ENCODE data around the gene BORCS5. TPM values are rescaled to one million over a fixed set of nuclear protein-coding genes. Genes with fewer than 3 reads are reported as not detected.
"Not testable (repeated sequence)": the region's sequence is repeated elsewhere in the genome, so short reads cannot be mapped to it uniquely, and the experiment has no call there.

BORCS5 gene
- total RNA-seq, 2 experiments from 2014 or later, result 25.7 to 28.4 TPM

DNA sequence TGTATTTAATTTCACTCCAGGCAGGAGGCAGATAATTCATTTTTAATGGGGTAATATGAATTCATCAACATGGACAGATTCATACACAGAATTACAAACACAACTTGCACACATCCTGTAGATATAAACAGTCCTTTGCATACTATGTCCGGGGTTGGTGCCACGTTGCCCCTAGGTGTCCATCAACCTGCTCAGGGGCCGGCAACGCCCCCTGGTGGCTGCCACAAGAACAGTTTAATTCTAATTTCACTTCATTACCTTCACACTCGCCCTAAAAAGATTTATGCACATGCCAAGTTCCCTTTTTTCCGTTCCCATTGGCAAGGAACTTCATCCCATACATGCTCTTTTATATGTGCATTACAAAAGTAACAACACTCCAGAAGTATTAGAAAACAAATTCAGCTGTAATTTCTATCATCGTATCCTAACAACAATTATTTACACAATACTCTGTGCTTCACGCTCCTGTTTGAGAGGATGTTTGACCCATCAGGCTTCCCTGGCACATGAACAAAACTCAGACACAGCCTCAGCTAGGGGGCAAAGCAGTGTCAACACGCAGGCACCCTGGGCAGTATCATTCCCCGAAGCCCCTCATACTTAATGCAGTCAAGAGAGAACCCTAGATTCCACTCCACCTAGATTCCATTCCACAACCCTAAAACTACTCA is 22.4 kb upstream of the BORCS5 start:
- H3K27ac Mint-ChIP-seq, result no peak overlapping the region
- peak; percentile 60 for DNase-seq
- peaks cover 32% of the 10 kb centered on the region for H3K4me1 Mint-ChIP-seq
- no peaks in the 10 kb centered on the region for H3K9me3 Mint-ChIP-seq
- ChIA-PET CTCF (interaction anchor here (0.5 to 1.1 kb wide), 2 partner anchors 260 to 670 kb away, joined by 3 to 5 read pairs; no protein-coding TSS in a partner anchor), POLR2A (no interaction called here)
- H3K27me3 Mint-ChIP-seq, result peaks cover 8% of the 10 kb centered on the region
- no peak overlapping the region for H3K4me3 Mint-ChIP-seq
- H3K36me3 Mint-ChIP-seq (ENCODE audit: low read depth), result no peaks in the 10 kb centered on the region

DNA sequence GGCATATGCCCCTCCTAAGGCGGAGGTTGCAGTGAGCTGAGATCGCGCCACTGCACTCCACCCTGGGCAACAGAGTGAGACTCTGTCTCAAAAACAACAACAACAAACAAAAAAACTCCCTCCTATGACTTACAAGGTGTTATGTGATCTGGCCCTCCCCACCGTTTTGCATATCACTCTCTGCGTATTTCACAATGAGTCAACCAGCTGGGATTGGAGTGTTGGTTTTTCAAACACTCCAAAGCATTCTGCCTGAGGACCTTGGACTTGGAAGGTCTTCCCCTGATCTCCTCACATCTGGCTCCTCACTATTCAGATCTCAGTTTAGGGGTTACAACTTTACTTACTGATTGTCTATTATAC is 20.8 kb upstream of the BORCS5 start:
- no peak overlapping the region for H3K27ac Mint-ChIP-seq
- POLR2A ChIA-PET, result no interaction called here
- H3K27me3 Mint-ChIP-seq, result peaks cover 2% of the 10 kb centered on the region
- CTCF ChIA-PET, result interaction anchor here (0.9 to 1.7 kb wide), 3 partner anchors 9 to 400 kb away, joined by 3 to 9 read pairs (median 5); no protein-coding TSS in a partner anchor
- no peaks in the 10 kb centered on the region for H3K9me3 Mint-ChIP-seq
- H3K4me3 Mint-ChIP-seq, result no peak overlapping the region
- no peak for DNase-seq
- H3K36me3 Mint-ChIP-seq (ENCODE audit: low read depth), result no peaks in the 10 kb centered on the region
- peaks cover 32% of the 10 kb centered on the region for H3K4me1 Mint-ChIP-seq

DNA sequence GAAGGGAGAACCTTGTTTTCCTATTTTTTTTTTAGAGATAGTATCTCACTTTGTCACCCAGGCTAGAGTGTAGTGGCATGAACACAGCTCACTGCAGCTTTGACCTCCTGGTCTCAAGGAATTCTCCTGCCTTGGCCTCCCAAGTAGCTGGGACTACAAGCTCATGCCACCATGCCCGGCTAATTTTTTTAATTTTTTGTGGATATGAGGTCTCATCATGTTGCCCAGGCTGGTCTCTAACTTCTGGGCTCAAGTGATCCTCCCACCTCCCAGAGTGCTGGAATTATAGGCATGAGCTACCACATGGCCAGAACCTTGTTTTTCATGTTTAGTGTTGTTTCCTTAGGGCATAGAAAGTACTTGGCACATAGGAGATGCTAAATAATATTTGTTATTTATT is 20.4 kb upstream of the BORCS5 start:
- no peak for DNase-seq
- Mint-ChIP-seq H3K9me3 (no peaks in the 10 kb centered on the region), H3K27me3 (no peaks in the 10 kb centered on the region), H3K4me3 (no peak overlapping the region), H3K36me3 (ENCODE audit: low read depth) (no peaks in the 10 kb centered on the region), H3K4me1 (peaks cover 32% of the 10 kb centered on the region), H3K27ac (no peak overlapping the region)
- CTCF ChIA-PET, result interaction anchor here (0.9 to 1.7 kb wide), 3 partner anchors 9 to 400 kb away, joined by 3 to 9 read pairs (median 5); no protein-coding TSS in a partner anchor
- POLR2A ChIA-PET, result no interaction called here

DNA sequence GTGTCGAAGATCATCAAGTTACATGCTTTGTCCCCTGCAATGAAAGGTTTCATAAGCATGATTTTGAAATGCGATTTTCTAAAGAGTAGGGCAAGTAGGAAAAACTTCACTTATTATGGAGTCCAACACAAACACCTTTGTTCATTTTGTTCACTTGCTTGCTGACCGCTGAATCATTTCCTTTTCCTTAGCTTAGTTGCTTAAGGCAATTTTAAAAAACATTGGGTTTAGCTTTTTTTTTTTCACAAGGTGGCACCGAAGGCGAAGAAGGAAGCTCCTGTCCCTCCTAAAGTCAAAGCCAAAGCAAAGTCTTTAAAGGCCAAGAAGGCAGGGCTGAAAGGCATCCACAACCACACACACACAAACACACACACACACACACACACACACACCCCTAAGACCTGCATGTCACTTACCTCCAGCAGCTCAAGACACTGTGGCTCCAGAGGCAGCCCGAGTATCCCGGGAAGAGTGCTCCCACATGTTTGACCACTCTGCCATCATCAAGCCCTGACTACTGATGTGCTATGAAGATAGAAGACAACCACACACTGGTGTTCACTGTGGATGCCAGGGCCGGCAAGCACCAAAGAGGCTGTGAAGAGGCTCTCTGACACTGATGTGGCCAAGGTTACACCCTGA is 18.2 kb upstream of the BORCS5 start:
- H3K4me3 Mint-ChIP-seq, result no peak overlapping the region
- no peak overlapping the region for H3K27ac Mint-ChIP-seq
- POLR2A ChIA-PET, result interaction anchor here (0.6 kb wide), 2 partner anchors 18 to 474 kb away, joined by 5 to 9 read pairs; partner anchors contain the start of gene DDX47
- H3K36me3 Mint-ChIP-seq (ENCODE audit: low read depth), result no peaks in the 10 kb centered on the region
- peaks cover 29% of the 10 kb centered on the region for H3K4me1 Mint-ChIP-seq
- DNase-seq, result no peak
- H3K9me3 Mint-ChIP-seq, result no peaks in the 10 kb centered on the region
- no peaks in the 10 kb centered on the region for H3K27me3 Mint-ChIP-seq
- CTCF ChIA-PET, result interaction anchor here (0.8 to 1.5 kb wide), 6 partner anchors 9 to 399 kb away, joined by 3 to 5 read pairs (median 3); partner anchors contain the start of gene MANSC1

DNA sequence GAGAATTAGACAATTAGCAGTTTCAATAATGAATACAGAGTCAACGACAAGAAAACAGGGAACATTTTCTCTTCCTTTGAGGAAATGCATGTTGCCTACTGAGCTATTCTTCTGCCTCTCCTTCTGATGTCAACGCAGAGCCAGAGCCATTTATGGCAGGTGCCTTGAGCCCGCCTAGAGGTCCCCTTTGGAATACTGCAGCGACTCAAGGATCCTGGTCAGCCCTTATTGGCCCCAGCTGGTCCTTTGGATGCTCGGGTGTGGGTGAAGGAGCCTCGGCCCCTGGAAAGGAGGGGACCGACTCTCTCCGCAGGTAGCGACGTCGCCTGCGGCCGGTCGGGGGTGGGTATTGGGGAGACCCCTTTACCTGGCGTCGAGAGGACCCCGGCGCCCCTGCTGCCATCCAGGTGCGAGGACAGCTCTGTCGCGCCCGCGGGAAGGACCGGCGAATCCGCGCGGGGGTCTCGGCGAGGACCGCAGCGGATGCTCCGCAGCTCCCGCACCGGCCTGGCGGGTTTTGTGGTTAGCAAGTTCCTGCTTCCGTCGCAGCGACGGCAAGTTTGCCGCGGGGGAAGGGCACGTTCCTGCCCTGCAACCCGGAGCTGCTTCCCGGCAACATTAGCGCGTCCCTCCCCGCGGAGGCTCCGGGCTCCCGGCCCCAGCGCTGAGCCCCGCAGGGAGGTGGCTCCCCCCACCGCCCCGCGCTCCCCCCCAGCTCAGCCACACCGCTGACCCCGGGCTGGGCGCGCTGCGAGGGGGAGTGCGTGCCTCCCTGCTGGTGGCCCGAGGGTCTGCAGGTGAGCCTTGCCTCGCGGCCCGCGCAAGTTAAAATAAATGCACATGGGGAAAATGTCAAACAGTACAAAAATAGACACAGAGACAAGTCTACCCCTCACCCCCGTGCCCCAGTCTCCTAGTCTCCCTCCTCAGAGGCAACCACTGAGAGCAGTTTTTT is 6.9 kb upstream of the BORCS5 start, which contains the start of gene MANSC1:
Gene MANSC1 (minus strand): TSS at position 532 of the 955 bp plus-strand sequence. CDS start 6,928 bp downstream, outside the sequence.
- ChIA-PET POLR2A (no interaction called here), CTCF (interaction anchor here (0.6 to 1.1 kb wide), 8 partner anchors 8 to 388 kb away, joined by 3 to 4 read pairs (median 3); no protein-coding TSS in a partner anchor)
- no peaks in the 10 kb centered on the region for H3K9me3 Mint-ChIP-seq
- peaks cover 21% of the 10 kb centered on the region for H3K4me1 Mint-ChIP-seq
- H3K36me3 Mint-ChIP-seq (ENCODE audit: low read depth), result no peaks in the 10 kb centered on the region
- peak within 1 kb of the TSS; percentile 55 for H3K27ac Mint-ChIP-seq
- DNase-seq, result peak; percentile 58
- peaks cover 1% of the 10 kb centered on the region for H3K27me3 Mint-ChIP-seq
- H3K4me3 Mint-ChIP-seq, result peak within 1 kb of the TSS; percentile 66

DNA sequence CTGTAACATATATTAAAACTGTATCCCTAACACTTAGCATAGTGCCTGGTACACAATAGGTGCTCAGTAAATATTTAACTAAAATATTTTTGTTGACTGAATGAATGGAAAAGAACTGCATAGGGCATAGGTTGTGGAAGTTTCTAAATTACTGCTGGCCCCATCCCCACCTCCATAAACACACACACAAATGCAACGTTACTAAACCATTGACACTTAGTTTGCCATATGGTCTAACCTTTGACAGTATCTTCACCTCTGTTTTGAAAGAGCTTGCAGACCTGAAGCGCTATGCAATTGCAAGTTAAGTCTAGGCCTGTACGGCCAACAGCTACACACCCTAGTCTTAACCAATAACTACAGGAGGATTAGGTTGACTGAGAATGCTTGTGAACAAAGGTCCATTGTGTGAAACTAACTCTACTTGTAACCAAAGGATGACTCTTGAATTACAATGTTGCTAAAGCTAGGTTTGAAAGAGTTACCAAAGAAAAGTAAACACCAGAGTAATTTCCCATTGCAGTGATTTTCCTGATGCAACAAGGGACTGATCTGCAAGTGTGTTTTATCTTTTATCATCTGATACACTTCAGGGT is 5.9 kb upstream of the BORCS5 start:
- no peak for DNase-seq
- H3K27ac Mint-ChIP-seq, result peak overlapping the region; percentile 55
- H3K4me3 Mint-ChIP-seq, result peak overlapping the region; percentile 66
- no peaks in the 10 kb centered on the region for H3K27me3 Mint-ChIP-seq
- H3K36me3 Mint-ChIP-seq (ENCODE audit: low read depth), result peaks cover 3% of the 10 kb centered on the region
- ChIA-PET CTCF (interaction anchor here (0.9 to 1.0 kb wide), 2 partner anchors 14 to 462 kb away, joined by 3 read pairs; no protein-coding TSS in a partner anchor), POLR2A (no interaction called here)
- peaks cover 27% of the 10 kb centered on the region for H3K4me1 Mint-ChIP-seq
- H3K9me3 Mint-ChIP-seq, result no peaks in the 10 kb centered on the region

DNA sequence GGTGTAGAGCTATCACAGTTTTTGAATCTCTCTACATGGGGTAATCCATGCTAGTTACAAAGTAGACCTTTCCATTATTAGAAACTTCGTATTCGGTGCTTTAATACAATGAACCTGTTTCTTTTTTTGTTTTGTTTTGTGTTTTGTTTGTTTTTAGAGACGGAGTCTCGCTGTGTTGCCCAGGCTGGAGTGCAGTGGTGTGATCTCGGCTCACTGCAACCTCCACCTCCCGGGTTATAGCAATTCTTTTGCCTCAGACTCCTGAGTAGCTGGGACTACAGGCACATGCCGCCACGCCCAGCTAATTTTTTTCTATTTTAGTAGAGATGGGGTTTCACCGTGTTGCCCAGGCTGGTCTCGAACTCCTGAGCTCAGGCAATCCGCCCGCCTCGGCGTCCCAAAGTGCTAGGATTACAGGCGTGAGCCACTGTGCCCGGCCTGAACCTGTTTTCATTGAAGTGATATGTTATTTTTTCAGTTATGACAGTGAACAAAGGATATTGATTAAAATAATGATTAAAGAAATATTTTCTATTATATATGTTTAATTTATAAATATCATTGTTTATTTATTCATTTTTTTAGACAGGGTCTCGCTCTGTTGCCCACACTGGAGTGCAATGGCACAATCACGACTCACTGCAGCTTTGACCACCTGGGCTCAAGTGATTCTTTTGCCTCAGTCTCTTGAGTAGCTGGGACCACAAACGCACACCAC is 5.3 kb upstream of the BORCS5 start:
- H3K36me3 Mint-ChIP-seq (ENCODE audit: low read depth); H3K4me3 Mint-ChIP-seq; H3K9me3 Mint-ChIP-seq; DNase-seq; H3K27me3 Mint-ChIP-seq; H3K27ac Mint-ChIP-seq; POLR2A ChIA-PET: not testable (repeated sequence)
- peaks cover 34% of the 10 kb centered on the region for H3K4me1 Mint-ChIP-seq
- CTCF ChIA-PET, result interaction anchor here (0.6 to 1.0 kb wide), 3 partner anchors 14 to 461 kb away, joined by 3 read pairs; no protein-coding TSS in a partner anchor

DNA sequence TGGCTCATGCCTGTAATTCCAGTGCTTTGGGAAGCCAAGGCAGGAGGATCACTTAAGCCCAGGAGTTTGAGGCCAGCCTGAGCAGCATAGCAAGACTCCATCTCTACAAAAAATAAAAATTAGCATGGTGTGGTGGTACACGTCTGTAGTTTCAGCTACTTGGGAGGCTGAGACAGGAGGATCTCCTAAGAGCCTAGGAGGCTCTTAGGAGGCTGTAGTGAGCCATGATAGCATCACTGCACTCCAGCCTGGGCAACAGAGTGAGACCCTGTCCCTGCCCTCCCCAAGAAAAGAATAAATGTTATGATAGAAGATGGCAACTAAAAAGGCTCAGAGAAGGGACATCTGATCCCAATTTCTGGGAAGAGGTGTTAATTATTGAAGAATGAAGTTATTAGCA is 3.6 kb upstream of the BORCS5 start:
- H3K27ac Mint-ChIP-seq, result peak overlapping the region; percentile 20
- no peak overlapping the region for H3K4me3 Mint-ChIP-seq
- peaks cover 5% of the 10 kb centered on the region for H3K36me3 Mint-ChIP-seq (ENCODE audit: low read depth)
- DNase-seq, result no peak
- no peaks in the 10 kb centered on the region for H3K27me3 Mint-ChIP-seq
- ChIA-PET CTCF (no interaction called here), POLR2A (no interaction called here)
- H3K4me1 Mint-ChIP-seq, result peaks cover 37% of the 10 kb centered on the region
- no peaks in the 10 kb centered on the region for H3K9me3 Mint-ChIP-seq

DNA sequence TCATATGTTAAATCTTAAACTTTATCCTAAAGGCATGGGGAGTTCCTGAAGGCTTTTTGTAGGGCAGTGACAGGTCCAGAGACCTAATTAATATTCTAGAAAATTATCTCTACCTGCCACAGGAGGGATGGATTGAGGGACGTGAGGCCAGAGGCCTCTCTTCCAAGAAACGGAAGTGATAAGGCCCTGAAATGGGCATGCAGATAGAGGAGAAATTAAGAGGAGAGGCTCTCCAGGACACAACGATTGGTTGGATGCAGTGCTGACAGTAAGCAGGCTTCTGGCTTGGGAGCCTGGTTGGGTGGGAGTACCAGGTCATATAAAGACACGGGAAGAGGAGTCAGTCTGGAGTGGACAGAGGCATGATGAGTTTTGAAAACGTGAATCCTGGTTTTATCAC is 3.1 kb upstream of the BORCS5 start:
- peaks cover 43% of the 10 kb centered on the region for H3K4me1 Mint-ChIP-seq
- H3K27me3 Mint-ChIP-seq, result no peaks in the 10 kb centered on the region
- H3K9me3 Mint-ChIP-seq, result no peaks in the 10 kb centered on the region
- peaks cover 5% of the 10 kb centered on the region for H3K36me3 Mint-ChIP-seq (ENCODE audit: low read depth)
- CTCF ChIA-PET, result no interaction called here
- no peak overlapping the region for H3K27ac Mint-ChIP-seq
- DNase-seq, result no peak
- no peak overlapping the region for H3K4me3 Mint-ChIP-seq
- POLR2A ChIA-PET, result no interaction called here

DNA sequence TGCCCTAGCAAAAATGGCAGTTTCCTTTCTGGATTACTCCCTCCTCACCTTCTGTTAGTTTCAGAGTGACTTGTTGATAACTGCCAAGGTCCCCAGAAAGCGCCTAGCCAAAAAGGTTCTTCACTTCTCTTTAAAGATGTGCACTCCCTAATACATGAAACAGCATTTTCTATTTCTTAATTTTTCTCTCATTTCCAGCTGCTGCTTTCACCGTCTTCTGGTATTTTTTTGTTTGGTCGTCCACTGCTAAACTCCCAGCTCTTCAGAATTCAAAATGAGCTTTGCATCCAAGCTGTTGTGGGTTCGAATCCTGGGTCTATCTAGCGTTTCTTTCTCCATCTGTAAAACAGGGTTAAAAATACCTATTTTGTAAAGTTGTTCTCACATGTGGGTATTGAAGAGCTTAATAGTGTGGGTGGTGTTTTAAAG is 397 bp upstream of the BORCS5 start:
- Mint-ChIP-seq H3K4me1 (peaks cover 43% of the 10 kb centered on the region), H3K9me3 (no peaks in the 10 kb centered on the region), H3K4me3 (peak overlapping the region; percentile 85), H3K27ac (peak overlapping the region; percentile 96), H3K36me3 (ENCODE audit: low read depth) (peaks cover 8% of the 10 kb centered on the region), H3K27me3 (no peaks in the 10 kb centered on the region)
- no peak for DNase-seq
- POLR2A ChIA-PET, result interaction anchor here (0.6 to 1.4 kb wide), 6 partner anchors 18 to 370 kb away, joined by 3 to 7 read pairs (median 4); no protein-coding TSS in a partner anchor
- CTCF ChIA-PET, result interaction anchor here (0.5 to 3.8 kb wide), 14 partner anchors 11 to 856 kb away, joined by 3 to 24 read pairs (median 3); no protein-coding TSS in a partner anchor

DNA sequence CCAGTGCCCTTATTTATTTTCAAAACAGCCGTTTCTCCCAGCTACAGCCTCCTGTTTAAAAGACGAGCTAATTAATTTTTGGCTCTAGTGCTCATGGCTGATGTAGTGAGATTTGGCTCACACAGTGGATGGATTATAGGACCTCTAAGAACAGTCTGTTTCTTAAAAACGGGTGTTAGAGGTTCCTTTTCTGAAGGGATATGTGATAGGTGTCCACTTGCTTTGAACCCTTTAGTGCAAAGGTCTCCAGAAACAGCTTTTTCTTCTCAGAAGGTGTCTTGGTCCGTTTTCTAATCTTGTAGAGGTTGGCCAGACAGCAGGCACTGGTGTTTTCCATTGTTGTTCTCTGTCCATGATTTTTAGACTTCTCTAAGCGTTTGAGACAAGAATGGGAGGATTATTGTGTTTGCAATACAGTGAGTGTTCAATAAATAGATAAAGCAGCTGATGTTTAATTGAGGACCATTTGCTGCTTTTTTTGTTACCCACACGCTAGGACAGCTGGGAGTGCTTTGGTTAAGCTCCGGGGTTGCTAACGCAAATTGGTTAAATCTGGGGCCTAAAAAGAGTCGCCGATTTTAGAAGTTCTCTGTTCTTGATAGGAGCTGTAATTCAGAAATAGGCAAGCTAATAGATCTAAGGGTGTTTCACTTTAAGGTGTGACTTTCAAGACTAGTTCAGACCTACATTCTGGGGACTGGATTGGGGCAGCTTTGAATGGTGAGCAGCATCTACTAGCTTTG is 1.0 kb downstream of the BORCS5 start:
- ChIA-PET POLR2A (interaction anchor here (0.6 to 1.3 kb wide), 6 partner anchors 117 to 709 kb away, joined by 3 to 5 read pairs (median 3); partner anchors contain the start of gene ETV6), CTCF (interaction anchor here (0.6 to 3.8 kb wide), 23 partner anchors 9 to 443 kb away, joined by 3 to 24 read pairs (median 4); no protein-coding TSS in a partner anchor)
- Mint-ChIP-seq H3K27ac (peak overlapping the region; percentile 96), H3K4me1 (peaks cover 53% of the 10 kb centered on the region), H3K27me3 (no peaks in the 10 kb centered on the region), H3K4me3 (peak overlapping the region; percentile 85), H3K9me3 (no peaks in the 10 kb centered on the region), H3K36me3 (ENCODE audit: low read depth) (peaks cover 12% of the 10 kb centered on the region)
- no peak for DNase-seq
